Activated CD8-positive, alpha-beta memory T cell treated with anti-CD3 and anti-CD28 coated beads, Interleukin-2, amount 50 U/mL, for 4 hours (primary cell): ENCODE results near the gene HACD4.
"Not testable (repeated sequence)": the region's sequence is repeated elsewhere in the genome, so short reads cannot be mapped to it uniquely, and the experiment has no call there.

Experiments used
- DNase-seq: peaks from one replicate; pipeline ENCODE4 v3.0.0-alpha.2; 2020

HACD4 gene

DNA sequence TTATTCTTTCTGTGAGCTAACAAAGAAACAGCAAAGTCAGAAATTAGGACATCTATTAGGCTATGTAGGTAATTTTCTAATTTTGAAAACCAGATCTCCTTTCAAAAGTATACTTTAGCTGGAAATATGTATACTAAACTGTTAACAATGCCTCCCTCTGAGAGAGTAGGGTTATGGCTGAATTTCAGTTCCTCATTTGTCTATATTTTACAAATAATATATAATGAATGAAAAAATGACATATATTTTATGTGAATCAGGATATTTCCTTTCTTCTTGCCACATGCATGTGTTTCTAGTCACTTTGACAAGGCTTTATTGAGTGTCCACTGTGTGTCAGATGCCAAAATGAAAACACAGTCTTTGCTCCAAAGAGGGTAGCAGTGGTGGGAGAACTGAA, 15.4 kb downstream of the HACD4 start:
- no peak for DNase-seq

DNA sequence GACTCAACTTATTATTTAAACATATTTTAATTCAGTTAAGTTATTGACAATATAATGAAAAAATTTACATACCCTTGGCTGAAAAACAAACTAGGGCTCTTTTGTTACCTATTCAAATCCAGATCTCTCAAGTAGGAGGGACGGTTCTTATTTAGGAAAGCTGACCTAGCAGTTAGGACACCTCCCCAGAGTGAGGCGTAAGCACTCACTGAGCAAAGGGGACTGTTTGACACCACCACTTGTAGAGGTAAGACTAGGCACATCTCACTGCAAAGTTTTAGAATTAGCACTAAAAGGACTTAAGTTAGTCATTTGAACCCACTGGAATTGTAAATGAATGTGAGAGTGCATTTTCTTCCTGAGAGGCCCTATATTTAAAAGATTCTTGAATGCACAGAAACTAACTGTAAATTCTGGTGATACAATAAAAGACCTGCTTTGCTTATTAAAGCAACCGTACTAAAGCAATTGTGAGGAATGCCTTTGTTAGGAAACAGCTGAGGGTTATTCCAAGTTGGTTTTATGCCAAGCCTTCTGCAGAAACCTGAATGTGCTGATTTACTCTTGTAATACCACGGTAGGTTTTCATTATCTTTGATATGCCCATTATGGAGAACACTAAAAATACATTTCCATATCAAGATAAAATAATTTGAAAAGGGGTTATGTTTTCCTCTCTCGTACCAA, 16.2 kb downstream of the HACD4 start:
- no peak for DNase-seq

DNA sequence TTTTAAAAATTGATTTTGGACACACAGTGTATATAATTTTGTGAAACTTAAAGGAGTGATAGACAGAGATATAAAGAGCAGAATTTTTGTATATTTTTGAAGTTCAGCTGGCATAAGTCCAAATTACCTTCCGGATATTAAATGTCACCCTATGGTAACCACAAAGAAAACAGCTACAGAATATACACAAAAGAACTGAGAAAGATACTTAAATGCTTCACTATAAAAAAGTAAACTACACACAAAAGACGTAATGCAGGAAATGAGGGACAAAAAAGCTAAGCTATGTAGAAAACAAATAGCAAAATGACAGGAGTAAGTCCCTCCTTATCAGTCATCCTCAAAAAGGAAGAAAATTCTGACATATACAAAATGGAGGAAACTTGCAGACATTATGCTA, 29.4 kb downstream of the HACD4 start:
- DNase-seq = no peak

DNA sequence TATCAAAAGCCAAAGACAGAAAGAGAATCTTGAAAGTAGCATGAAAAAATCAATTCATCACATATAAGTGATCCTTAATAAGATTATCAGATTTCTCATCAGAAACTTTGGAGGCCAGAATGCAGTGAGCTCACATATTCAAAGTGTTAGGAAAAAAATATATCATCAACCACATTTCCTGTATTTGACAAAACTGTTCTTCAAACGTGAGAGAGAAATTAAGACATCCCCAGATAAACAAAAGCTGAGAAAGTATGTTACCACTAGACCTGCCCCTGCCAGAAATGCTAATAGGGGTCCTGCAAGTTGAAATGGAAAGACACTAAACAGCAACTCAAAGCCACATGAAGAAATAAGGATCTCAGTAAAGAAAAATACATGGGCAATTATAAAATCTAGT, 29.9 kb downstream of the HACD4 start:
- DNase-seq = no peak

DNA sequence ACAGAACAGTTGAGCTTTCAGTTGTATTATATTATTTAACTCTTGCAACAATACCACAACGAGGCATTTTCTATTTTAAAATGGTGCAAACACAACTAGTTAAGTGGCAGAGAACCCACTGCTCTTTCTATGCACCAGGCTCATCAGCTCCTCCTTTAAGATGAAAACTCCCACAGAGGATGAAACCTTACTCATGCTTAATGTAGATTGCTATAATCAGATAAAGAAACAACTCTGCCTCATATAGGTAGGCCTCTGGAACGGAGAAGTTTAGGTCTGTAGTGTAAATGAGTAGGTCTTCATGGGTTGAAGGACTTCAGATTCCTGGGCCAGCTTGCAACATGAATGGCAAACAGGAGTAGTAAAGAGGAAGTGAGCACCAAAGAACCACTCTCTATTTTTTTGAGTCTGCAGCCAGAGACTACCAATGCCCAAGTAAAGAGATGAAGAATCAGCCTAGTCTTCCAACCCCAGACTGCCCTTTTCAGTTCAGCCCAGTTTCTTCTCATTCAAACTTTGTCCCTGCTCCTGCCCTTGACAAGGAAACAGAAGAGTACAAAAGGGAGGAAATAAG, 33.9 kb downstream of the HACD4 start:
- no peak for DNase-seq

DNA sequence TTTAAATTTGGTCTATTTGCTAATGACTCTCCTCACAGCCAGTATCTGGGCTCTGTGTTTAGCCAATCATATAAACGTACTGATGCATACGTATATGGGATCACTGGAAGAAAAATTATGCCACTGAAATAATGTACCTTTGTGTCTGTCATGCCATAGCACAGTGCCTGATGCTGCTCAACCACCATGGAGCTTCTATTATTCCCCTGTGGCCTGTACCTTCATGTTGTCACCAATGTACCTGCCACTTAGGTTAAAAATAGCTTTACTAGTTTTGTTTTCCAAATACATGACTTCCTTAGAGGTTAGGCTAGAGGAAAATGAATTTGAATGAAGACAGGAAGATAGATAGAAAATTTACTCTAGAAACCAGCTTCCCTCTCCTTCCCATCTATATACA, 34.6 kb downstream of the HACD4 start:
- no peak for DNase-seq

DNA sequence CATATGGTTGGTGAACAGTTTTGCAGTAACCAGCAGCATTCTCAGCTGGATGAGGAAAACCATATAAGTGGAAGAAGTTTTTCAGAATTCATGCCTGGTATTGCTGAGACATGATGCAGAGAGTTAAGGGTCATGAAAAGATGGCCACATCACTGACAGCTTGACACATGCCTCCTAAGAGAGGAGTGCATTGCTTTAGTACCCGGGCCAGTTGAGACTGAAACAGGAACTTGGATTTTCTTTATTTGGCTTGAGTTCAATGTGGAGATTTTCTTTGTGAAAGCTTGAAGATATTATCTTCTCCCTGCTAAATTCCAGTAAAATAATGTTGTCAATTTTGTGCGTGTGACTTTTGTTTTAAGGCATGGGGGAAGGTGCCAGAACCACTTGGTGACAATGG, 35.8 kb downstream of the HACD4 start:
- no peak for DNase-seq

DNA sequence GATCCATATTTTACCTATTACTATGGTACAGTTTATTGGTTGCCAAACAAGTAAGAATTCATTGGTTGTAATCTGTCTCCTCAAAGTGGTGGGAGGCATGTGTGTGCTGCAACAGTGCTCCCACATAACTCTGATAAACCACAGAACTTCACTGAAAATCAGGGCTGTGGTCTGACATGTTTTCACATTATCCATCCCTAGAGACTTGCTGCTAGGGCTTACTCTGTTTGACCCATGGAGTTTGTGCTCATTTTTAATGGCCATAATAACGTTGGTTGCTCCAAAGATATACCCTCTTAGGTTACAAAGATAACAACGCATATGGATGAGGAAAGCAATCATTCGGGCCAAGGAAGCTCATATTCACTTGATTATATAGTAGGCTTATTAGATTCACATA, 37.0 kb downstream of the HACD4 start:
- DNase-seq = no peak

DNA sequence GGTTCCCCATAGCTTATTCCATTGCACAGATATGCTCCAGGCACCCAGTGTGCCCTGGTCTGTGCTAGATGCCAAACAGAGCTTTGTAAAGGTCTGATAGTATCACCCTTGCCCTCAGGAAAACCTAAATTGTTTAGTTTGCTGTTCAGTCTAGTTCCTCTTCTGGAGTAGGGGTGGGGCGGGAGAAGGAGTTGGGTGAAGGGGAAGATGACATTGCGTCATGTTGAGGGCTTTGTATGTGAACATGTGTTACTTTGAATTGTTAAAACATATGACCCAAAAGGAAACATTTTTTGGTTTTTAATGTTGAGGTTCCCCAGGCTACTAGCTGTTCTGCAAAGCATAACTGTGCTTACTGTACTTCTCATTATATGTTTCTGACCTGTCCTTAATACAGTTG, 40.6 kb downstream of the HACD4 start:
- no peak for DNase-seq

DNA sequence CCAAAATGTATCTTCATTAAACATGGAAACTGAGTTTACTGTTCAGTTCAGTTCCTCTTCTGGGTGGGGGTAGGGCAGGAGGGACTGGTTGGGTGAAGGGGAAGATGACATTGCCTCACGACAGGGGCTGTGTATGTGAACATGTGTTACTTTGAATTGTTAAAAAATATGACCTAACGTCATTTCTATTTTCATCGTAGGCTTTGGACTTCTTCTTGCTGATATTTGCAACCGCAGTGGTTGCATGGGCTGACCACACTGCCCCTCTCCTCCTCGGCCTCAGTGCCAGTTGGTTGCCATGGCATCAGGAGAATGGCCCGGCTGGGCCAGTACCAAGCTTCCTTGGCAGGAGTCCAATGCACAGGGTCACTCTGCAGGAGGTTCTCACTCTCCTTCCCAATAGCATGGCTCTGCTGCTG, 41.5 kb downstream of the HACD4 start:
- no peak for DNase-seq

DNA sequence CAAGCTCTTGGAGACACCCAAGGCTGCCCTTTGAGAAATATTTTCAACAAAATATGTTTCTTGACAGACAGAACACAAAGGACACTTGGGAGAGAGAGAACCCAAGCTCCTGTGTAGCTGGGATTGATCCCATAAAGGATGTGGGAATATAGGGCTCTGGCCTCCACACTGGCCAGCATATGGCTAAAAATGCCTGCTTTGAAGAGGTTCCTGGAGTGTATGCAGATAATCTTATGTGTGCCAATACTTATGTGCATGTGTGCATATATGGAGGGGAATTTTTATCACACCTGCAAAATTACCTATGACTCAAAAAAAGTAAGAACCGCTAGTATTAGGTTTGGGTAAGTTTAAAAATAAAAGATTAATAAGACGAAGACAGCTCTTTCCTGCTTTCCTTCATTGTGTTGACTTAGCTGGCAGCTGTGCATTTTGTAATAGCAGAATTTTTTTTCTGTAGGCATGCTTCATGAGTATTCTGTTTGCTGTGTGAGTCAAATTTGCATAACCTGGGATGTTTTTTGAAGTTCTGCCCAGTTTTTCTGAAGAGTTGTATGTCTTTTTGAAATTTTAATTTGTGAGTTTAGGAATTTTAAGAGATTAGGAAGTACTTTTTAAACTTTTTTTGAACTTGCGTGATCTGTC, 42.6 kb downstream of the HACD4 start:
- DNase-seq = no peak

DNA sequence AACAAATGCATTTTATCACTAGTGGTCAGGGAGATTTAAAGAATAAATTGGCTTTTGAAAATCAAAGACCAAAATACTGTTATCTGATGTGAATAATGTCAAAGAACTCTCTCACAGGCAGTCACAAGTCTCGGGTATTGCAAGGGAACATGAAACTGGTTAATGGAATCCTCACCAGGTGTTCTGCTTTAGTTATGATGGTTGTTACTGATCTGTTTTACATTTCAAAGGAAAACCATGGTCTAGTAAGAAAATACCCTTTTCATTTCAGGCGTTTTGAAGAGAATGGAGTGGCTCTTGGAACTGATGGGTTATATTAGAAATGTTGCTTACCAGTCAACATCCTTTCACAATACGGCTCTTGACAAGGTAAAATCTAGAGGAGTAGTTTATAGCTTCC, 43.4 kb downstream of the HACD4 start:
- no peak for DNase-seq

DNA sequence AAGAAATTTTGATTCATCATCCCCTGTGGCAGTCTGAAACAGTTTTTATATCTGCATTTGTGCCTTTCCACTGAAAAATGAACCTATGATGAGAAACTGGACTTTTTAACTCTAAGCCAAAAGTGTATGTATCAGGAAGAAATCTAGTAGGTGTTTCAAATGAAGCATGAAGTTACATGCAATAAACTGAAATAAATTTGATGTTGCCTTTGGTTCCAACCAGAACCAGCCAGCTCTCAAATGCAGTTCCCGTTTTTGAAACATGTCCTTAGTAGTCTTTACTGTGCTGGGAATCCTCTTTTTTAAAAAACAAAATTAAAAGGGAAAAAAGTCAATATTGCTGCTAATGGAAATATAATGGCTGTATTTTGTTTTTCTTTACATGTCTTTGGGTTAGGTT, 43.9 kb downstream of the HACD4 start:
- no peak for DNase-seq

DNA sequence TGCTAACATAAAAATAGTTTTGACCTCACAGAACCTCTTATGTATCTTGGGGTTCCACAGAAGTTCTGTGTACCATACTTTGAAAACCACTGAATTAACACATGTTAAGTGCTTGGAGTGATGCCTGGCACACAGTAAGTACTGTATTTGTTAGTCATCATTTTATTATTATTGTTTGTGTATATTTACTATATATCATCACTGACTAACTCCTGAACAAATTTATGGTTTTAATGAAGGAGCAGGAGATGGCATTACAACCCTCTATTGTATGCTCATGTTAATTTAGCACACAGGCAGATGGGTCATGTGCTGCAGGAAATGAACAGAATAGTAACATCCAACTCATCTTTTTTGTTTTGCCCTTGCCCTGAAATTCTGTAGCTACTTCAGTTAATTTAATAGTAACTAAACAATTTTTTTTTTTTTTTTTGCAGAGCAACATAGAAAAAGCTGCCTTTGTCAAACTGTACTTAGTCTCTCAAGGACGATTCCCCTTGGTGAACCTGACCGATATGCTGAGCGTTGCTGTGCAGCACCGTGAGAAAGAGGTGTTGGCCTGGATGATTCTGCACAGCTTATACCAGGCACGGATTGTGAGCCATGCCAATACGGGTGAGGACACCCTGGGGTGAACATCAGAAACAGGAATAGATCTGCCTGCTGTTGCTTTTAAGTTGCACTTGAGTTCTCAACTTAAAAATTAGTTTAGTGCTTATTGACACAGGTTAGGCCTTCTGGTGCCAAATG, 45.4 kb downstream of the HACD4 start:
- no peak for DNase-seq

DNA sequence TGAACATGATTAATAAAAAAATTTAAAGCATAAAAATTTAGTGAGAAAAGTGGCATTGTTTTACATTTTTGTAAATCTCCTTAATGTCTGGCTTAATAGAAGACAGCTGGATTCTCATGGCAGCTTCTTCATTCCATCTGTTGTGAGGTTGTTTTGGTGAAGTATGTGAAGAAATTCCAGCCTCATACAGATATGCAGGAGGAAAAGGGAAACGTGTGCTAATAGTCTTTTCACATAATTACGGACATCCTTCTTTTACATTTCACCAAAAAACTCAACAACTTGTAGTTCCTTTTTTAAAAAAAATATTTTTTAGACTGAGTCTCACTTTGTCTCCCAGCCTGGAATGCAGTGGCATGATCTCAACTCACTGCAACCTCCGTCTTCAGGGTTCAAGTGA, 46.9 kb downstream of the HACD4 start:
- no peak for DNase-seq

DNA sequence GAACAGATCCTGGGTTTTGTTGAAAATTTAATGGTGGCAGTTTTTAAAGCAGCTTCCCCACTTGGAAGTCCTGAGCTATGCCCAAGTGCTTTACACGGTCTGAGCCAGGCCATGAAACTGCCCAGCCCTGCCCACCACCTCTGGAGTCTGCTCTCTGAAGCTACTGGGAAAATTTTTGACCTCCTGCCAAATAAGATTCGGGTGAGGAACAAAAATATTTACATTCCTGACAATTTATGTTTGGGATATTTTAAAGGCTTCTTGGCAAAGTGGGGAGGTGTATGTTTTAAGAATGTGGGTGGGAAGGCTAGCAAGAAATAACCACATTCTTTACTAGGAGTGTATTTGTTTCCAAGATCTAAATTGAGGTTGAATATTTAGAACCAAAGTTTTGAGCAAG, 50.0 kb downstream of the HACD4 start:
- no peak for DNase-seq

DNA sequence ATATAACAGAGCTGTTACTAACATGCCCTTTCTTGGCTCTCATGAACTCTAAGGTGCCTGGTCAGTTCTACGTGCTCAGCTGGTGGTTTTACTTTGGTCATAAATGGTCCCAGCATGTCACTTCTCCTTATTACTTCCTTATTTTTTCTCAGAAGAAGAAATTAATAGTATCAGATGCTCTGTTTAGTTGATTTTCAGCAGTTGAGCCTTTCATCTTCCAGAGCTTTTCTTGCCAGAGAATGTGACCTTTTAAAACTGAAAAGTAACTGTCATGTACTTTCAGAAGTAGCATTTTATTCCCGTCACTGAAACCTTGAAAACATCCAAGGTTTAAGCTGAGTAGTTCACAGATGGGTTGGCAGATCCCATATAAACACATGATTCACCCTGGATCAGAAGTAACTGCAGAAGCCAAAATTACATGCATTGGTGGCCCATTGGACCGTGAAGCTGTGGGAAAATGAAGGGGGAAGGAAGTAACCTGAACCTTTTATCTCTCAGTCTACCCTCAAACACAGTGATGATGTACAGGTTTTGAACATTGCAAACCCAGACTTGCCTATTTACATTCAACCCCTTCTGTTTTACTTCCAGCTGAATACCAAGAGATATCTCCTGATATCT, 50.5 kb downstream of the HACD4 start:
- no peak for DNase-seq

DNA sequence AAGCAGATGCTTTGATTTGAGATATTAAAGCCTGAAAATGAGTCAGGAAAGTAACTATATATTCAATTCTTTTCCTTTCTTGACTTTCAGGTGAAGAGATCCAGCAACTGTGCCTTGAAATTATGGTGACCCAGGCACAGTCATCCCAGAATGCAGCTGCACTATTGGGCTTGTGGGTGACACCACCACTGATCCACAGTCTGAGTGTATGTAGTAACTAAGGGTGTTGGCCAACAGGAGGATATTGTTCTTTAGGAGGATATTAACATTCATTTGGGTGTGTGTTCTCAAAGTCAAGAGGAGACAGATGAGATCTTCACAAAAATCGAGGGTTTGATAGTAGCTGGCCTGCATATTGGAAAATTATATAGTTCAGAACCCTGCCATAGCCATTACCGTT, 53.2 kb downstream of the HACD4 start:
- DNase-seq = no peak

DNA sequence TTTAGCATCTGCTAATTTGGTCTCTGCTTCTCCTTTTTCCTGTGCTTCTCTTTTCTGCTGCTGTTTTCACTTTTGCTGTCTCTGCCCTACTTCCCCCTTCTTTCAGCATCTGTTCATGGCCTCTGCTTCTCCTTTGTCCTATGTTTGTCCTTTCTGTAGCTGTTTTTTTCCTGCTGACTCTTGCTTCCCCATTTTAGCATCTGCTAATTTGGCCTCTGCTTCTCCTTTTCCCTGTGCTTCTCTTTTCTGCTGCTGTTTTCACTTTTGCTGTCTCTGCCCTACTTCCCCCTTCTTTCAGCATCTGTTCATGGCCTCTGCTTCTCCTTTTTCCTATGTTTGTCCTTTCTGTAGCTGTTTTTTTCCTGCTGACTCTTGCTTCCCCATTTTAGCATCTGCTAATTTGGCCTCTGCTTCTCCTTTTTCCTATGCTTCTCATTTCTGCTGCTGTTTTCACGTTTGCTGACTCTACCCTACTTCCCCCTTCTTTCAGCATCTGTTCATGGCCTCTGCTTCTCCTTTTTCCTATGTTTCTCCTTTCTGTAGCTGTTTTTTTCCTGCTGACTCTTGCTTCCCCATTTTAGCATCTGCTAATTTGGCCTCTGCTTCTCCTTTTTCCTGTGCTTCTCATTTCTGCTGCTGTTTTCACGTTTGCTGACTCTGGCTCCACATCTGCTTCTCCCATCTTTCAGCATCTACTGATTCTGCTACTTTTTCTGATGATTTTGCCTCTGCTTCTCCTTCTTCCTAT, 57.1 kb downstream of the HACD4 start:
- not testable (repeated sequence) for DNase-seq

DNA sequence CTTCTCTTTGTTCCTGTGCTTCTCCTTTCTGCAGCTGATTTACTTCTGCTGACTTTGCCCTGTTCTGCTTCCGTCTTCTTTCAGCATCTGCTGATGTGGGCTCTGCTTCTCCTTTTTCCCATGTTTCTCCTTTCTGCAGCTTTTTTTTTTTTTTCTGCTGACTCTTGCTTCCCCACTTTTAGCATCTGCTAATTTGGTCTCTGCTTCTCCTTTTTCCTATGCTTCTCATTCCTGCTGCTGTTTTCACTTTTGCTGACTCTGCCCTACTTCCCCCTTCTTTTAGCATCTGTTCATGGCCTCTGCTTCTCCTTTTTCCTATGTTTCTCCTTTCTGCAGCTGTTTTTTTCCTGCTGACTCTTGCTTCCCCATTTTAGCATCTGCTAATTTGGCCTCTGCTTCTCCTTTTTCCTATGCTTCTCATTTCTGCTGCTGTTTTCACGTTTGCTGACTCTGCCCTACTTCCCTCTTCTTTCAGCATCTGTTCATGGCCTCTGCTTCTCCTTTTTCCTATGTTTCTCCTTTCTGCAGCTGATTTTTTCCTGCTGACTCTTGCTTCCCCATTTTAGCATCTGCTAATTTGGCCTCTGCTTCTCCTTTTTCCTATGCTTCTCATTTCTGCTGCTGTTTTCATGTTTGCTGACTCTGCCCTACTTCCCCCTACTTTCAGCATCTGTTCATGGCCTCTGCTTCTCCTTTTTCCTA, 58.0 kb downstream of the HACD4 start:
- not testable (repeated sequence) for DNase-seq

DNA sequence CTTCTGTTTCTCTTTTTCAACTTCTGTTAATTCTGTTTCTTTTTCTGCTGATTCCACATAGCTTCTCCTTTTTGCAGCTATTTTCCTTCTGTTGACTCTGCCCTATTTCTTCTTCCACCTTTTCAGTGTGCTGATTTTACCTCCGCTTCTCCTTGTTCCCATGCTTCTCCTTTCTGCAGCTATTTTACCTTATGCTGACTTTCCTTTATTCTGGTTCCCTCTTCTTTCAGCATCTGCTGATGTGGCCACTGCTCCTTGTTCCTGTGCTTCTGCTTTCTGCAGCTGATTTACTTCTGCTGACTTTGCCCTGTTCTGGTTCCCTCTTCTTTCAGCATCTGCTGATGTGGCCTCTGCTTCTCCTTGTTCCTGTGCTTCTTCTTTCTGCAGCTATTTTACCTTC, 58.8 kb downstream of the HACD4 start:
- no peak for DNase-seq
